Measurements from ENCODE around the gene GAL.
"Not testable (repeated sequence)": the region's sequence is repeated elsewhere in the genome, so short reads cannot be mapped to it uniquely, and the experiment has no call there.

- not testable (repeated sequence) for TF ChIP-seq CTCF, POLR2A (IDR thresholded peaks at IDR 0.05)
Observed at GRCh38 chr11:68634606-68635005, 49.7 kb upstream of the GAL start.
